A673 (cell line): ENCODE measurements around the gene ZNF837.

ENCODE experiments used
- EZH2 ChIP-seq: fragments of 200-600 bp; sonication (generic); IDR thresholded peaks from 2 replicates; pipeline ENCODE4 v1.6.1; 2017; ENCODE audit warnings: borderline replicate concordance, low read depth, mild to moderate bottlenecking, mixed read lengths, antibody characterized with exemption, low read length; ENCODE audit not compliant: poor library complexity, severe bottlenecking
- TF ChIP-seq, protein P1 (sequence below): fragments of 300-800, 200-600 bp; sonication (generic); conservative IDR thresholded peaks from 2 replicates; pipeline ENCODE4 v1.5.1; 2017; ENCODE audit warnings: low read depth, mild to moderate bottlenecking, antibody characterized with exemption, low read length, moderate library complexity, mixed read lengths

DNA sequence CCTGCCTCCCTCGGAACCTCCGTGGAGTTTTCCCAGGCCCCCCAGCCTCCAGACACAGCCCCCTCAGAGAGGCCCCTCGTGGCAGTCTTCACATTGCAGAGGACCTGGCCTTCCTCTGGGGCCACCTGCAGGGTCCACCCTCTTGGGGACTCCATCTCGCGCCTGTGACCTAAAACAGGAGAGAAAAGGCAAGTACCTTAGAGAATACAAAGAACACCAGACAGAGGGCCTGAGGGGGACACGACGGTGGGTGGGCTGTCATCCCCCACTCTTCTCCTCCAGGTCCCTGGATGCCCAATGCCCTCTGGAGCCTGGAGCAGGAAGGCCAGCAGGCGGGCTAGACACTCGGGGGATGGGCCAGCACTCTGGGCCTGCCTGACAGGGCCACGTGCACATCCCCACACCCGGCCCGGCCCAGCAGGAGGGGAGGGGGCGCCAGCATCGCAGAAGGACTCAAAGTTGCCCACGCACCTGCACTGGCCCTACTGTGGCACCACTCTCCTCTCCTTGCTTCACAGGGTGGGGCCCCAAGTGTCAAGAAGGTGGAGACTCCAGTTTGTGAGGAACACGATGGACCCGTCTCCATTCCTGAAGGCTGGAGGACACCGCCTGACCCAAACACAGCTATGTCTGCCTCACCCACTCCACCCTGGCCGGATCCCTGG is 23.2 kb downstream of the ZNF837 start:
- TF ChIP-seq, protein P1, sequence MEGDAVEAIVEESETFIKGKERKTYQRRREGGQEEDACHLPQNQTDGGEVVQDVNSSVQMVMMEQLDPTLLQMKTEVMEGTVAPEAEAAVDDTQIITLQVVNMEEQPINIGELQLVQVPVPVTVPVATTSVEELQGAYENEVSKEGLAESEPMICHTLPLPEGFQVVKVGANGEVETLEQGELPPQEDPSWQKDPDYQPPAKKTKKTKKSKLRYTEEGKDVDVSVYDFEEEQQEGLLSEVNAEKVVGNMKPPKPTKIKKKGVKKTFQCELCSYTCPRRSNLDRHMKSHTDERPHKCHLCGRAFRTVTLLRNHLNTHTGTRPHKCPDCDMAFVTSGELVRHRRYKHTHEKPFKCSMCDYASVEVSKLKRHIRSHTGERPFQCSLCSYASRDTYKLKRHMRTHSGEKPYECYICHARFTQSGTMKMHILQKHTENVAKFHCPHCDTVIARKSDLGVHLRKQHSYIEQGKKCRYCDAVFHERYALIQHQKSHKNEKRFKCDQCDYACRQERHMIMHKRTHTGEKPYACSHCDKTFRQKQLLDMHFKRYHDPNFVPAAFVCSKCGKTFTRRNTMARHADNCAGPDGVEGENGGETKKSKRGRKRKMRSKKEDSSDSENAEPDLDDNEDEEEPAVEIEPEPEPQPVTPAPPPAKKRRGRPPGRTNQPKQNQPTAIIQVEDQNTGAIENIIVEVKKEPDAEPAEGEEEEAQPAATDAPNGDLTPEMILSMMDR, result no peak
- TF ChIP-seq EZH2, result no peak
